ENCODE data around the gene GVQW3.

GRCh38 chr11:76362716-76363115, 18.4 kb upstream of the GVQW3 start:
- TF ChIP-seq POLR2A (IDR thresholded peaks at IDR 0.05), result no peak
- no peak for TF ChIP-seq CTCF (IDR thresholded peaks at IDR 0.05)
- TF ChIP-seq POLR2AphosphoS5 (IDR thresholded peaks at IDR 0.05), result no peak
